ENCODE measurements around the gene ALK.

GRCh38 chr2:29259221-29259620 lies 662.2 kb downstream of the ALK start:
- TF ChIP-seq CTCF (IDR thresholded peaks at IDR 0.05): no peak
- no peak for TF ChIP-seq POLR2A (IDR thresholded peaks at IDR 0.05)
